NCI-H1105 treated with DMSO at 0.1 percent for 48 hours (cell line): Measurements from ENCODE around the gene CD47.

Source experiments
- DNase-seq: peaks from one replicate; lab custom pipeline; 2025; lab: John Stamatoyannopoulos, UW

The CD47 gene

DNA sequence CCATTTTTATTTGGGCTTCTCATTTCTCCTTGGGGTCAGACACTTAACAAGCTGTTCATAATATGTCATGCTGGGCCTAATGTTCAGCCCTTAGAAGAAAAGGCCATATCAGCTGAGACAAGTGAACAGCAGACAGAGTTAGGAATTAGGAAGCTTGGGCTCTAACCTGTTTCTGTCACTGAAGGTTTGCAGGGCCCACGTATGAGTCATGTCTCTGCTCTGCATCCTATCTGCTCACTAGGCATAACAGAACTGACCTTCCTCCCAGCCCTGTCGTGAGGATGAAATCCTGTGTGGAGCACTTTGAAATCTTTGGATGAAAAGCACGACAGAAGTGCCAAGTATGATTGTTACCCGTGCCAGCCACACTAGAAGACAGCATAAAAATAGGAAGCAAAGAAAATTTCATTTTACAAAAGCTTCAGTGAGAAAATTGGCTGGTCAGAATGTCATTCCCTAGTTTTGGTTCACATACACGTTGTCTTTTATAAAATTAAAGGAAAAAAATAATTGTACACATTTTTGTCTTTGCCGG is 26.5 kb upstream of the CD47 start:
- DNase-seq: no peak

DNA sequence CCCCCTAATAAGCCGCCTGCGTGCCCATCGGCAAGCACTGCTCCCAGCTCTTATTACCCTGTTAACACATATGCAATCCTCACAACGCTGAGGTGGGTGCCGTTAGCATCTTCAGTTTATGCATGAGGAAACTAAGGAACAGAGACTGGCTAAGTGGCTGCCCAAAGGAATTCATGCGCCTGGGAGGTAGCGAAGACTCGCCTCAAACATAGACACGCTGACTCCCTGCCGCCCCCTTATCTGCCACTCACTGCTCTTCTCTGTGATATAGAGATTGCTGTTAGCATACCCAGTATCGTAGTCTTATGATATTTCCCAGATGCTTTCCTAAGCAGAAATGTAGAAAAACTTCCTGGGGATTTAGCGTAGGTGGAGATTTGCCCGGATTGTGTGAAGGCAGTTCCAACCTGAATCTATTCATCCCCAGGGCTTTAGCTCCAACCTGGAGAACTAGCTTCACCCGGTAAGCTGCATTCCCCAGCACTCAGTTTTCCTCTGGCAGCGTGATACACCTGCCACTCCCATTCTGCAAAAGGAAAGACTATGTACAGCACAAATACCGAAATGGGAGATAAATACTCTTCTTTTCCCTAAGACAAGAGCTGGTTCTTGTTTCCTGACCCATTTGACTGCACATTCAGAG is 23.7 kb upstream of the CD47 start:
- no peak for DNase-seq

DNA sequence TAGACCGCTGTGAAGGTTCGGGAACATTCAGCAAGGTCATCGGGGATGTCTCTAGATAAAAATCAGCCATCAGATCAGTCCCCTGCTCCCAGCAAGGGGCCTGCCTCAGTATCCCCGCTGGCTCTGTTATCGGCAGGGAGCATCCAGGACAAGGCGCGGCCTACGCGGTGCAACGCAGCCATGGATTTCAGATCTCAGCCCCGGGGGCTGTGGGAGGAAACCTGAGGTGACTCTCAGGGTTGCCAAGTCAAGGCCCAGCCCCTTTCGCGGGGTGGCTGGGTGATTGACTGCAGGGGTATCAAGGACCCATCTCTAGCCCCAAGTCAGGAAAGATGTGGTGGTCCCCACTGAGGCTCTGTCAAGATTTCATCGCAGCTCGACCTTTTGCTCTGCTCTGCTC is 23.1 kb upstream of the CD47 start:
- DNase-seq: no peak

DNA sequence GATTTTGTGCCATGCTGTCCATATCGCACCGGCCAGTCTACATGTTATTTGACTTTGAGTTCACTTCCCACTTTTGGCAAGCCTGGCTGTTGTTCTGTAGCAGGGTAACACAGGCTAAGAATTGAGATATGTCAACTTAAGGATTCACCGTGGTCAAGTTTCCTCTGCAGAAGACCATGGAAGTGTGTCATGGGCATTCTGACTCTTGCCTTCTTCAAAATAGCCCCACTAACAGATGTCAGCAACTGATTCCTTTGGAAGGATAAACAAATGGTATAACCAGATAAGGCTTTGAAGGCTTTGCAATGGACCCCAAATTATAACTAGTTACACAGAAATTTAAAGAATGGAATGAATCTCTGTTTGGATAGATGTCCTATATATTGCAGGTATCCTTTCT is 20.1 kb upstream of the CD47 start:
- no peak for DNase-seq

DNA sequence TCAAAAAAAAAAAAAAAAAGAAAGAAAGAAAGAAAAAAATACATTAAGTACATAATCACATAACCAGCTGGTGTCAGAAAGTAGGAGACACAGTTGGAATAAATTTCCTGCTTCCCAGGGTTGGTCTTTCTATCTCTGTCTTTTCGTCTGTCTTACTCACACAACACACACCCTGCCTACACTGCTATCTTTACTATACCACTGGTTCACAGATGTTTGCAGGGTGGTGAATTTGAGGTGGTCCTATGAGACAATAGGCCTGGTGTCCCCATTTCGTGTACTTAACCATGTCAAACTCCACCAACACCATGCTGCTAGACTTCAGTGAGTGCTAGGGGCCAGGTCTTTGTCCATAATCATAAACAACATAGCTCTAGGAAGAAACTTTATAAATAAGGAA is 17.6 kb upstream of the CD47 start:
- no peak for DNase-seq

DNA sequence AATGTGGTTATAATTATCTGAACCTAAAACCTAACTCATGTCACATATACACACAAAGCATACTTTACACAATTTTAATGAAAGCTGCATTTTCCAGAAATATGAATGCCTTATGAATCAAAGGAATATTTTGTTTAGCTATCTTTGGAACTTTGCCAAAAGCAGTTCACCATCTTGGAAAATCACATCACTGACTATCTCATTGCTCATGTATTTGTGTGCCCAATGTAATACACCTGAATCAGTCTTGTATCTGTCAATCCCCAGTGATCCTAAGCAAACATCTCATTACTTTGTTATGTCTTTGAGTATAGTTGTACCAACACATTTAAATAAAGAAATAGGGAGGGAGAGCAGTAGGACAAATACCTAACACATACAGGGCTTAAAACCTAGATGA is 15.6 kb upstream of the CD47 start:
- no peak for DNase-seq

DNA sequence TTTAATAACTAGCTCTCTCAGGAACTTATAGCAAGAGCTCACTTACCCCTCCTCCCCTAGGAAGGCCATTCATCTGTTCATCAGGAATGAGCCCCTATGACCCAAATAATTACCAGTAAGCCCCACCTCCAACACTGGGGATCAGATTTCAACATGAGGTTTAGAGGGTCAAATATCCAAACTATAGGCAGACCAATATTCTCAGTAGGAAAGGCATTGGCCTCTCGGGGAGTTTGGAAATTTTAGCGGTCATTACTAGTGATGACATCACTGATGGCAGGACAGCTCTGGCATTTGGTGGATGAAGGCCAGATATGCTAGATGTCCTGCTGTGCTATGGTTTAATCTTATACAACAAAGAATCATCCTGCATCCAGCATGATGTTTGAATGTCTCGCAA is 15.2 kb upstream of the CD47 start:
- DNase-seq: no peak

DNA sequence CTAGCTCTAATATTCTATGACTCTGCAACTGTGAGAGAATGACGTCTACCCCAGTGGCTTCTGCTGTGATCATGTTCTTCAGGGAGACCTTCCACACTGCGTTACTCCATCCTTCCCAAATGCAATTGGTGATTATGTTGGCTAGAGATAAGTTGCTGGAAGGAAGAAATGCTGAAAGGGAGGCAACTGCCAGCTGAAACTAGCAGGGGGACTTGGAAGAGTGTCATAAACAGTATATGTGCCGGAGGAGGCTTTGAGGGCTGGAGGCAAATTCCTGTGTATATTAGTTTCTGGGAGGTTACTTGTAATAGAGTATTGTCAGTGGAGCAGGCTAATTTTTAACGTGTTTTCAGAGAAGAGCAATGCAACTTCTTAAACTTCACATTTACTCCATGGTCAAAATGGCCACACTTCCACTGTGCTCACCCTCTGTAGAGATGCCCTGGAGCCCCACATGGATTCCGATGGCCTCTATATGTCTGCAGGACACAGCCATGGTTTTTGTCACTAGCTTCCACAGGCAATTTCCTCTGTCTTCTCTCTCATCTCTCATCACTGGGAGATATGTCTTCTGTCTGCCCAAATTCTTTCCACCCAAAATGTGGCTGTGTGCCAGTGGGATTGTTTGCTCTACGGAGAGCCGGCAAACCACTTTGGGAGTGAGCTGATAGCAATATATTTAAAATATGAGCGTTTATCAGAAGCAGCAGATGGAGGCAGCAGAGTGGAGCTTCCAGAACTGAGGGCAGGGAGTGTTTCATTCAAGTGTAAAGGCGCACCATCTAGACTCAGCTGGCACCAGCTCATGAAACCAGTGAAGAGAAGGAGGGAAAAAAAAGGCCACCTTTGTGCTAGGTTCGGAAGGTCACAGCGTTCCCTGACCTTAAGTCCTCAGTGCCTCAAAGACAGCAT is 13.3 kb upstream of the CD47 start:
- DNase-seq: peak; percentile 77

DNA sequence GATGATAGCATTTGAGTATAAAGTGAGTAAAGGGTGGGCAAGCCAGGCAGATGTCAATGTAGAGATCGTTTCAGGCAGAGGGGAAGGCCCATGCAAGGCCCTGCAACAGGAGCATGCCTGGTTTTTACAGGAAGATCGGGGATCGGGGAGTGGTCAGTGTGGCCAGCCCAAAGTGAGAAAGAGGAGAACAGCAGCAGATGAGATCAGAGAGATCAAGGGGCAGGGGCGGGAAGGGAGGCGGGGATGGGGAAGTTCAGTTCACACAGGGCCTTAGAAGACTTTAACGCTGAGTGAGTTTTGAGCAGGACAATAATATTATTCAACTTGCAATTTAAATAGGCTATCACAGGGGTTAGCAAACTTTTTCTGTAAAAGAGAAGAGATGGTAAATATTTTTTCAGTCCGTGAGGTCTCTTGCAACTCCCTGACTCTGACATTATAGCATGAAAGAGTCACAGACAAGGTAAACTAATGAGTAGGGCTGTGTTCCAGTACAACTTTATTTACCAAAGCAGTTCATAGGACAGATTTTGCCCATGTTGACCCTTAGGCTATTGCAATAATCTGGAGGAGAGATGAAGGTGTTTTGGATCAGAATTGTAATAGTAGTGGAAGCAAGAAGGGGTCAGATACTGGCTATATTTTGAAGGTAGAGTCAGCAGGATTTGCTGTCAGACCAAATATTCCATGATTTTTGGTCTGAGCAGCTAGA is 12.4 kb upstream of the CD47 start:
- no peak for DNase-seq

DNA sequence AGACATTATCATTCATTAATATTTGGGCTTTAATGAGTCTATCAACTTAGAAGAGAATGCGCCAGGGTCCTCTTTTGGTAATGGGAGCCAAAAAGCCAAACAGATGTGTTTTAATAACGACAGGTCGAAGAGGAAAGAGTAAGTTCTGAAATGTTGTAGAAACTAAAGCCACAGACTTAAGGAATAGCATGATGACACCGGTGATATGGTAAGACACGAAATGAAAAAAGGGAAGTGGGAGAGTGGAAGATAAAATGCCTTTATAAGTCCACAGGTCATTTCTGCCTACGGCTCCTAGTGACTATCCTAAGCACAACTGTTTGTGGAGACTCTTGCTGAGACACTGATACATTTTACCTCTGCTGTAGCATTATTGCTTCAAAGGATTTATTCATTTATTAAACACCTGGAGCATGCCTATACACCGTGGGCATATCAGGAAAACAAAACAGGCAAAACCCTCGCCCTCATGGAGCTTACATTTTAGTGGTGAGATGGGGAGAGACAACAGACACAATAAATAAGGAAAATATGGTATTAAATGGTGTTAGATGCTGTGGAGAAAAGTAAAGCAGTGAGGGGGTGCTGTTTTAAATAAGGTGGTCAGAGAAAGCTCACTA is 11.7 kb upstream of the CD47 start:
- DNase-seq: no peak

DNA sequence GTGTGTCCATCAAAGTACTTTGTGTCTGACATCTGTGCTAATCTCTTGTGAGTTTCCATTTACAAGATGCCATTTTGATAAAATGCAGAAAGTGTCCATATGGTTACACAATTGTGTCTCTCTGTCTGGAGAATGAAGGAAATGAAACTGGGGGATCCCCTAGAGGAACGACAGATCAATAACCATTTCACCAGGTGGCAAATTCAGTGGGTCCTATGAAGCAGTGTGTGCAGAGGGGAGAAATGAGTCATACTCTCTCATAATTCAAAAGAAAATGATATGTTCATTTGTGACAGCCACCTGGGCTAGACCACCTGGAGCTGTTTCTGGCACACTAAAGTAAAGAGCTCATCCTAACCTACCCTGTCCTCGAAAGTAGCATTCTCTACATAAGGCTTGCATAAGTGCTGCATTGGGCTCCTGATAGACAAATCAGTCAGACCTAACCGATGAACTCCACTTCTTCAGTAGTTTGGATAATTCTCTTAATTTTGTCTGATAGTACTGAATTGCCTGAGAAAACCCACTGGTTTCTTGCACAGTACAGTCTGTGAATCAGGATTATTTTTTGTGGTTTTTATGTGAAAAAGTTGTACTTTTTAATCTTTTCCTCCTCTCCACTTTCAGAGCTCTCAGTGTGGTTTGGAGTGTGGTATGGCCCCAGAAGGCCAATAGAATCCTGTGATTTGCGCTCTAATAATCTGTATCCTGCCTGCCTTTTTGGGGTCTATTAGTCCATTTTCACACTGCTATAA is 10.3 kb upstream of the CD47 start:
- DNase-seq: no peak

DNA sequence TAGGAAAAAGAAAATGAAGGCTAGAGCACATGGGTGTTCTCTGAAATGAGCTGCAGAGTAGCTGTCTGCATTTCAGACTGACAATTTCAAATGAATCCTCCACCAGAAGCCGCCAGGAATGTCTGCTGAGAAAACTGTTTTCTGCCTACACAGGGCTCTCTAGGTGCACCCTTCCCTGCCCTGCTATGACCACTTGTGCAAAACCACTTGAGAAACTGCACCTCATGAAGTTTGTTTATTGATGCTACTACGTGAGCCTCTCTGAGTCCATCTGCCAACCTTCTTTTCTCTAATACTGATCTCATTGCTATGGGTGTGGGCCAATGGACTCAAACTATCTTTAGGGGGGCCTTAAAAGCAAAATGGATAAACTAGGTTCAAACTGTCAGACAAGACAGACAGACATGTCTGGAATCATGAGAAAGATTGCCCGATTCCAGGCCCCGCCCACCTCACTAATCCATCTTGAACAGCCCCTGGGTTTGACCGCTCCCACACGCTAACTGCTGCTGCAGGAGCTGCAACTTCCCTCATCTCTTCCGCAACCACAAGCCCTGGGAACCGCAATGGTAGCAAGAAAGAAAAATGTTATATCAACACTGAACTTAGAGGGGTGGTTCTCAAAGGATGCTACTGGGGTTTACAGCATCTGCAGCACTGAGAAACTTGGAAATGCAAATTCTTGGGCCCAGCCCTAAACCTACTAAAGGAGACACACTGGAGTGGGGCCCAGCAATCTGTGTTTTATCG is 9.0 kb upstream of the CD47 start:
- no peak for DNase-seq

DNA sequence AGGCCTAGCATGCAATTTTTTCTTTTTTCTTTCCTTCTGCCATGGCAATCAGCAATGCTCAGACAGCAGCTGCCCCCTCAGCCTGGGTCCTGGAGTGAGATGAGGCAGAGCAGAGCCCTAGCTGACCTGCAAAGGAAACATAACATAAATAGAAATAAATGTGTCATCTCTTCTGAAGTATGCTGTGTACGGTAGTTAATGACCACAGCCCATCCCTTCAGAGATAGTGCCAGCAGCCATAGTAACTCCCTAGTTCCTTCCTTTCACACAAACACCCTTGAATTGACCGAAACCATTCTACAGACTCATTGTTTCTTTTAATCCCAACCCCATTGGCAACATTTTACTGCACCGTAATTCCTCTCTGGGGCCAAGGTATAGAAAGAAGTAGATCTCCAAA is 8.4 kb upstream of the CD47 start:
- no peak for DNase-seq

DNA sequence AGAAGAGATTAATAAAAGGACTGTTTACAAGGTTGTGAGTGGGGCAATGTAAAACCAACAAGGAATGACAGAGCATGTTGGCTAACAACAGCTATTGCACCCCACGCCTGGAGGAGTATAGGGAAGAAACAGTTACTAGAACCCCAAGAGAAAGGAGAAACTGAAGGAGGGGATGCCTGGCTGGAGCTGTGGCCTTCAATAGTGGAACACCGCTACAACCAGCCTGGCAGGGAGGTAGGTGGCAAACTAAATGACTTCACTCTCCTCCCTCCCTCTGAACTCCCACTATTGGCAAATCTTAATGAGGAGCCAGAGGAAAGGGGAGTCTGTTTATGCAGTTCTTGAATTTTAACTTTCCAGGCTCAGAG is 7.2 kb upstream of the CD47 start:
- DNase-seq: no peak

DNA sequence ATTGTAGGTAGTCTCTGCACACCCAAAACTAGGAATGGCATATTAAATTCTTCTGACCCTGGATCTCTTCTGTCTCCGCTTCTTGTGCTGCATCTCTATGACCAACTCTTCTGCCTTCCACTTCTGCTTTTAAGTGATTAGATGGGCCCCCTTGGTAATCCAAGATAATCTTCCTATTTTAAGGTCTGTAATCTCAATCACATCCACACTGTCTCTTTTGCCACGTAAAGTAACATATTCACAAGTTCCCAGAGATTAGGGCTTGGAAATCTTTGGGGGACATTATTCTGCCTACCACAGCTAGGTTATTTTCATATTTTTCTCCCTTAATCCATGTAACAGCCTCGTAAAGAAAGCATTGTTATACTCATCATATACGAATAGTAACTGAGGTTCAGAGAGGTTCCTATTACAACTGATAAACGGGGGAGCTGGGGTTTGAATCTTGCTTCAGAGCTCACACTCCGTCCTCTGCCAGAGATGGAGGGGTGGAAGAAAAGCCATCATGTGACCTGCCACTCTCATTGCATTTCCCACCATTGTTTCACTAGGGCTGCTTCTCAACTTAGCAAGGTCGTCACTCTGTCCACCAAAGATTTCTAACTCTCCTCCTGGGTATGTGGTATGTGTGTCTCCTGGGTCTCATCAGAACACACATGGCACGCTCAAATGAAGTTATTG is 6.6 kb upstream of the CD47 start:
- DNase-seq: no peak

DNA sequence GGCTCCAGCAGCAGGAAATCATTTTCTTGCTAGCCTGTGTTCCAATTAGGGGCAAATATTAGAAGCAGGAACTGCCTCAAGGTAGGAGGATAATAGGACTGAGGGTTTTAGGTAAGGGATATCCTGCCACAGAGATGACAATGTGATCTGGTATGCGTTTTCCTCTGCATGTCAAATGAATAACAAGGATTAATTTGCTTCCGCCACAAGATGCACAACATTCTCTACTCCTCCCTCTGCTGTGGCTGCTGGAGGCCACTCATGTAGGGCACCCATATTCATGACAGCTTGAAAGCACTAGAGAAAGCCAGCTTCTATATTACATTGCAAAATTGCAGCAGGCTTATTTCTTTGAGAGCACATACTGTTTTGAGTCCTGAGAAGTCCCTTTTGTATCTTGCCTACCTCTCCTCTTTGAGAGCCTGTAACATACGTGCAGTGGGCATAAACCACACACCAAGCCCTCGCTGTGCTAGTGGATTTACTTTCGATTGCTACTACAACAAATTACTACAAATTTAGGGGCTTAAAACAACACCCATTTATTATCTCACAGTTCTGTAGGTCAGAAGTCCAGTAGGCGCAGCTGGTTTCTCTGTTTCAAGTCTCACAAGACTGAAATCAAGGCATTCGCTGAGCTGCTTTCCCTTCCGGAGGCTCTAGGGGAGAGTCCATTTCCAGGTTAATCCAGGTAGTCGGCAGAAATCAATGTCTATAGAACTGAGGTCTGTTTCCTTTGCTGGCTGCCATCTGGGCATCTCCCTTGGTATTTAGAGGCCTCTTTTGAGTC is 5.9 kb upstream of the CD47 start:
- no peak for DNase-seq

DNA sequence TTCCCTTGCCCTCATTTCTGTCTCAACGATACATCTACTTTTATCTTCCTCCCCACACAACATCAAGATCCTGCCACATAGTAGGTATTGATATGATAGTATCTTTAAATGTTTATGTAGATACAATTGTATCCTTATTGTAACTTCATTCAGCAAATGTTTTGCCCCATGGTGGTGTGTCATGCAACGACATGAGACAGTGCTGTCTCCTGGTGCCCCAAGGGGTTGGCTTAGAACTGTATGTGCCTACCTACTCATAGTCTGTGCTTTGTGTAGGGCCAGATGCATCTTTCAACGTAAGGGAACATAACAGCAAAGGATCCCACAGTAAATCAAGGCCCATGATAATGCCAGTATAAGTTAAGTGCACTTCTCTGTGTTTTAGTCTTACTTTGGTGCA is 2.8 kb upstream of the CD47 start:
- DNase-seq: no peak

DNA sequence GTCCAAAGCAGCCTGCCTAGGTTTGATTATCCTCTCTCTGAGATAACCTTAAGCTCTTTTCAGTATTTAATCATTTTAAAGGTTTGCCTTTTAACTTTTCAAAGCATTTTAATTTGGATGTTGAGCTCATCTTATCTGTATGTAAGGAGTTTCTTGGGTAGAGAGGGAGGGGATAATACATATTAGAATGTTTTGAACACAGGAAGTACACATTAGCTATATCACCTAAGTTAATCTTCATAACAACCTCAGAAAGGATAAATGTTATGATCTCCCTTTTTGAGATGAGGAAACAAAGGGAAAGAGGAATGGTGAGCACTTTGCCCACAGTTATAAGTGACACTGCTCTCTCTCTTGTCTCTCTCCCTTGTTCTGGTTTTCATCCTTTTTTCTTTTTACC is 2.2 kb upstream of the CD47 start:
- no peak for DNase-seq

DNA sequence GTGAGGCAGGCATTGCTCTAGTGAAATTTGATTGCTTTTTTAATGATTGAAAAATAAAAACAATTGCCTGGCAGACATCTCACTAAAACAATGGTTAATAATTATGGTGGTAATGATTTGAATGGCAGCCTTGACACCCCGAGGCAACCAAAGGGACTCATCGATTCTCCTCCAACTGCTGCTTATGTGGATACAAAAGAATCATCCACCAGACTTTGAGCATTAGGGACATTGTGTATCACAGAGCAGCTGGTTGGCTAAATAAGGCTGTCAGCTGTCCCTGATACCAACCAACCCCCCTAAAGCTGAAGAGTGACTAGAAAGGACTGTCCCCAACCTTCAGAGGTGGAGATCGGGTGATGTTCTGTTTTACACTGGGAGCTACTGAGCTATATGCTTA is 1.7 kb upstream of the CD47 start:
- no peak for DNase-seq
